Measurements from ENCODE around the gene PGBD1.

The PGBD1 gene

GRCh38 chr6:28336284-28337120, 55.1 kb downstream of the PGBD1 start:
- DNase-seq = peak; percentile 50

DNA sequence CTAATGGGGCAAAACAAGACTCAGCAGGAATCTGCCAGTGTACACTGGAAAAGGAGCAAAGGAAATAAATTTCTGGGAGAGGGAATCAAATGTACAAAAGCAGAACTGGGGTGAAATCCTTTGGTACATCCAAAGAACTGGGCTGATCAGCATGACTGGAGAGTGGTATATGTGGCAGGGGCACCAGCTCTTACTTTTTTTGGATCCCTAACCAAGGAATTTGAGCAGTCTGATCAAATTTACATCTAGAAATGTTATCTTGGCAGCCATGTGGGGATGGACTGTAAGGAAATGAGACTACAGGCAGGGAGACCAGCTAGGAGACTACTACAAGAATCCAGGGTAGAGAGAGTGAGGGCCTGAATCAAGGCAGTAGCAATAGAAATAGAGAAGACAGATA, 55.7 kb downstream of the PGBD1 start:
- DNase-seq = no peak

GRCh38 chr6:28340310-28341095, 59.1 kb downstream of the PGBD1 start:
- no peak for DNase-seq

GRCh38 chr6:28343898-28344677, 62.7 kb downstream of the PGBD1 start:
- no peak for DNase-seq

GRCh38 chr6:28345201-28345600, 63.8 kb downstream of the PGBD1 start:
- no peak for DNase-seq

GRCh38 chr6:28347119-28347518, 65.7 kb downstream of the PGBD1 start:
- no peak for DNase-seq

DNA sequence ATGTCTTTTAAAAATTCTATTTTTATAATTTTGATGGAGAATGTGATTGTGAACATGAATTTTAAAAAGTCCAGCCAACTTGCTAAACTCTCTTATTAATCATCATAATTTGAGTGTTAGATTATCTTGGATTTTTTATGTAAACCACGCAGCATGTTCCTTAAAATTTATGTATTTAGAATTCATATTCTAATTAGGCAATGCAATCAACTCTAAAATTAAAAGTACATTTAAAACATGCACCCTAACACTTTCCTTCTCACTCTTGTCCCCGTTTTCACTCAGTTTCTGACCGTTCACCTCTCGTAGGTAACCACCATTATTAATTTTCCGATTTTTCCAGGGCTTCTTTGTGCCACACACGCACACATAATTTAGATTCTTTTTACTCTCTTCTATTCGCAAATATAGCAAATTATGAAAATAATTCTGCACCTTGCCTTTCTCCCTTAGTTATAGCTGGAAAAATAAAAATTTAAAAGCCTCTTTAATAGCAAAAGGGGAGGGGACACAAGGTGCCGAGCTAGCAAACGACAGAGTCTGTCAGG, 68.0 kb downstream of the PGBD1 start:
- DNase-seq = no peak

GRCh38 chr6:28349892-28350737, 68.7 kb downstream of the PGBD1 start, which contains the start of gene ZKSCAN3:
Gene ZKSCAN3, plus strand, starts transcription at chr6:28349947. Its CDS starts 9,640 bp downstream, at chr6:28359587.
- peak; percentile 84 for DNase-seq

DNA sequence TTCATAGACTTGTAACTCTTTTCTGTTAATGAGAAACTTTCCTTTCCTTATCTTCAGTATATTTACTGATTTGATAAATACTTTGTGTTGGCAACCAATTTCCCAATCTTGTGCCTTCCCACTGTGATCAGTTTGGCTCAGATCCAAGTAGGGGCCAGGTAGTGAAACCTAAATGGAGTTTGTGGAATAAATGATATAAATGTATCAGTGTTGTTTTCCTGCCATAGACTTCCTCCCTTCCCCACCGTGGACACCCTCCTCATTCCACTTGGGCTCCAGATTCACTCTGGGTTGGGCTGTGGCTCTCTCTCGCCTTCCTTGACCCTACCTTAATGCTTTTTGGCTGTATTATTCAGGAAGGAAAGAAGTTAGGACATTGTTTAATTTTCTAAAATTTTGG, 69.7 kb downstream of the PGBD1 start:
- no peak for DNase-seq

DNA sequence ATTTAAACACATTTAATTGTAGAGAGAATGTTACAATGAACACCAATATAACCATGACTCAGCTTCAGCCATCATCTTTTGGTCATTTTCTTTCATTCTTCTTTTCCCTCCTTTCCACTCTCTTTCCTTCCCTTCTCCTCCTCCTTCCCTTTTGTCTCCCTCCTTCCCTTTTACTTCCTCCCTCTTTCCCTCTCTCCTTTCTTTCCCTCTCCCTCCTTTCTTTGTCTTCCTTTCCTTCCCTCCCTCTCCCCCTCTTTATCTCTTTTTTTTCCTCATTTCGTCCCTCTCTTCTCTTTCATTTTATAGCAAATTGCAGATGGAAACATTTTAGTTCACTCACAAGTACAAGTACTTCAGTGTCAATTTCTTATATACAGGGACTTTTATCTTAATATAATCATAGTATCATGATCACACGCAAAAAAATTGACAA, 70.1 kb downstream of the PGBD1 start:
- no peak for DNase-seq
